HEK293 (cell line): ENCODE measurements around the gene ZBTB48.

Experiments
- GLIS1 ChIP-seq: fragments of 450-650 bp; formaldehyde crosslinking; IDR thresholded peaks from 2 replicates; pipeline ENCODE4 v1.5.1; 2016; ENCODE audit warnings: missing biosample characterization, missing genetic modification characterization
- HOXC10 ChIP-seq: sonication (generic); formaldehyde crosslinking; IDR thresholded peaks from 2 replicates; pipeline ENCODE4 v1.8.1; 2023; ENCODE audit warnings: mild to moderate bottlenecking, missing genetic modification reagents
- IKZF3 ChIP-seq: fragments of 450-650 bp; IDR thresholded peaks from 2 replicates; pipeline ENCODE4 v1.5.0; 2018; ENCODE audit warnings: missing biosample characterization, mild to moderate bottlenecking, missing genetic modification characterization, moderate library complexity
- OVOL3 ChIP-seq: fragments of 450-650 bp; formaldehyde crosslinking; IDR thresholded peaks from 2 replicates; pipeline ENCODE4 v1.5.1; 2016; ENCODE audit warnings: missing biosample characterization, missing genetic modification characterization
- PRDM6 ChIP-seq: fragments of 450-650 bp; formaldehyde crosslinking; IDR thresholded peaks from 2 replicates; pipeline ENCODE4 v1.5.1; 2017; ENCODE audit warnings: missing biosample characterization, missing genetic modification characterization
- REPIN1 ChIP-seq: fragments of 450-650 bp; formaldehyde crosslinking; IDR thresholded peaks from 2 replicates; pipeline ENCODE4 v1.5.1; 2017; ENCODE audit warnings: missing biosample characterization, missing genetic modification characterization, low read depth
- SP3 ChIP-seq: fragments of 450-650 bp; formaldehyde crosslinking; IDR thresholded peaks from 2 replicates; pipeline ENCODE4 v1.5.1; 2016; ENCODE audit warnings: missing biosample characterization, missing genetic modification characterization
- YY1 ChIP-seq: fragments of 450-650 bp; formaldehyde crosslinking; IDR thresholded peaks from 2 replicates; pipeline ENCODE4 v1.5.1; 2018; ENCODE audit warnings: missing biosample characterization, missing genetic modification characterization
- ZBTB48 ChIP-seq: fragments of 450-650 bp; formaldehyde crosslinking; IDR thresholded peaks from 2 replicates; pipeline ENCODE4 v1.5.1; 2016; ENCODE audit warnings: missing biosample characterization, missing genetic modification characterization
- ZBTB7A ChIP-seq: fragments of 450-650 bp; formaldehyde crosslinking; IDR thresholded peaks from 2 replicates; pipeline ENCODE4 v1.5.1; 2016; ENCODE audit warnings: low read depth, missing biosample characterization, missing genetic modification characterization
- ZNF112 ChIP-seq: fragments of 450-650 bp; formaldehyde crosslinking; IDR thresholded peaks from 2 replicates; pipeline ENCODE4 v1.5.0; 2017; ENCODE audit warnings: missing biosample characterization, missing genetic modification characterization
- ZNF148 ChIP-seq: fragments of 450-650 bp; formaldehyde crosslinking; IDR thresholded peaks from 2 replicates; pipeline ENCODE4 v1.5.0; 2017; ENCODE audit warnings: missing biosample characterization, missing genetic modification characterization, borderline replicate concordance
- ZNF174 ChIP-seq: fragments of 450-650 bp; formaldehyde crosslinking; IDR thresholded peaks from 2 replicates; pipeline ENCODE4 v1.5.0; 2017; ENCODE audit warnings: missing biosample characterization, mild to moderate bottlenecking, missing genetic modification characterization
- ZNF175 ChIP-seq: fragments of 450-650 bp; formaldehyde crosslinking; IDR thresholded peaks from 2 replicates; pipeline ENCODE4 v1.5.1; 2016; ENCODE audit warnings: missing biosample characterization, missing genetic modification characterization
- ZNF19 ChIP-seq: fragments of 450-650 bp; formaldehyde crosslinking; IDR thresholded peaks from 2 replicates; pipeline ENCODE4; 2016; ENCODE audit warnings: missing biosample characterization, missing genetic modification characterization, low read depth
- ZNF221 ChIP-seq: fragments of 450-650 bp; formaldehyde crosslinking; IDR thresholded peaks from 2 replicates; pipeline ENCODE4 v1.5.1; 2017; ENCODE audit warnings: missing biosample characterization, missing genetic modification characterization, borderline replicate concordance
- ZNF248 ChIP-seq: fragments of 450-650 bp; formaldehyde crosslinking; IDR thresholded peaks from 2 replicates; pipeline ENCODE4 v1.5.1; 2017; ENCODE audit warnings: missing biosample characterization, missing genetic modification characterization
- ZNF26 ChIP-seq: fragments of 450-650 bp; formaldehyde crosslinking; IDR thresholded peaks from 2 replicates; pipeline ENCODE4 v1.5.1; 2016; ENCODE audit warnings: missing biosample characterization, missing genetic modification characterization
- ZNF335 ChIP-seq: fragments of 450-650 bp; formaldehyde crosslinking; conservative IDR thresholded peaks from 2 replicates; pipeline ENCODE4 v1.5.1; 2016; ENCODE audit warnings: missing biosample characterization, missing genetic modification characterization
- ZNF391 ChIP-seq: fragments of 450-650 bp; formaldehyde crosslinking; IDR thresholded peaks from 2 replicates; pipeline ENCODE4 v1.5.1; 2016; ENCODE audit warnings: low read depth, missing biosample characterization, missing genetic modification characterization, borderline replicate concordance
- ZNF404 ChIP-seq: fragments of 450-650 bp; formaldehyde crosslinking; IDR thresholded peaks from 2 replicates; pipeline ENCODE4 v1.5.1; 2017; ENCODE audit warnings: missing biosample characterization, missing genetic modification characterization
- ZNF449 ChIP-seq: fragments of 450-650 bp; formaldehyde crosslinking; IDR thresholded peaks from 2 replicates; pipeline ENCODE4 v1.5.1; 2017; ENCODE audit warnings: missing biosample characterization, mild to moderate bottlenecking, missing genetic modification characterization, moderate library complexity
- ZNF473 ChIP-seq: fragments of 450-650 bp; formaldehyde crosslinking; IDR thresholded peaks from 2 replicates; pipeline ENCODE4 v1.5.1; 2017; ENCODE audit warnings: missing biosample characterization, missing genetic modification characterization
- ZNF48 ChIP-seq: fragments of 450-650 bp; formaldehyde crosslinking; IDR thresholded peaks from 2 replicates; pipeline ENCODE4 v1.5.1; 2016; ENCODE audit warnings: missing biosample characterization, missing genetic modification characterization
- ZNF548 ChIP-seq: fragments of 450-650 bp; formaldehyde crosslinking; IDR thresholded peaks from 2 replicates; pipeline ENCODE4 v1.5.1; 2016; ENCODE audit warnings: missing biosample characterization, missing genetic modification characterization
- ZNF555 ChIP-seq: fragments of 450-650 bp; formaldehyde crosslinking; conservative IDR thresholded peaks from 2 replicates; pipeline ENCODE4 v1.5.1; 2017; ENCODE audit warnings: missing biosample characterization, mild to moderate bottlenecking, missing genetic modification characterization, inconsistent platforms
- ZNF571 ChIP-seq: fragments of 450-650 bp; formaldehyde crosslinking; IDR thresholded peaks from 2 replicates; pipeline ENCODE4 v1.5.0; 2017; ENCODE audit warnings: missing biosample characterization, missing genetic modification characterization
- ZNF629 ChIP-seq: fragments of 450-650 bp; formaldehyde crosslinking; IDR thresholded peaks from 2 replicates; pipeline ENCODE4 v1.5.1; 2017; ENCODE audit warnings: missing biosample characterization, missing genetic modification characterization
- ZNF654 ChIP-seq: fragments of 450-650 bp; formaldehyde crosslinking; IDR thresholded peaks from 2 replicates; pipeline ENCODE4 v1.5.1; 2016; ENCODE audit warnings: low read depth, missing biosample characterization, missing genetic modification characterization
- ZNF692 ChIP-seq: fragments of 450-650 bp; formaldehyde crosslinking; IDR thresholded peaks from 2 replicates; pipeline ENCODE4 v1.5.1; 2016; ENCODE audit warnings: missing biosample characterization, missing genetic modification characterization
- ZNF776 ChIP-seq: fragments of 450-650 bp; formaldehyde crosslinking; IDR thresholded peaks from 2 replicates; pipeline ENCODE4 v1.5.0; 2017; ENCODE audit warnings: missing biosample characterization, missing genetic modification characterization, borderline replicate concordance
- ZSCAN16 ChIP-seq: fragments of 450-650 bp; formaldehyde crosslinking; IDR thresholded peaks from 2 replicates; pipeline ENCODE4 v1.5.1; 2016; ENCODE audit warnings: missing biosample characterization, missing genetic modification characterization
- ZSCAN23 ChIP-seq: fragments of 450-650 bp; formaldehyde crosslinking; IDR thresholded peaks from 2 replicates; pipeline ENCODE4 v1.5.1; 2016; ENCODE audit warnings: missing biosample characterization, missing genetic modification characterization

Gene ZBTB48

GRCh38 chr1:6601049-6601922, 21.5 kb downstream of the ZBTB48 start (continued):
- TF ChIP-seq ZNF692 (tag by site-specific recombination) (peak; percentile 46), ZBTB7A (tag by site-specific recombination) (no peak), YY1 (no peak), ZSCAN16 (tag by site-specific recombination) (no peak), ZNF404 (tag by site-specific recombination) (no peak), ZNF248 (tag by site-specific recombination) (no peak), HOXC10 (CRISPR knock-in tag) (no peak), ZNF473 (no peak), ZBTB48 (tag by site-specific recombination) (peak; percentile 76), ZNF654 (tag by site-specific recombination) (no peak), ZNF19 (tag by site-specific recombination) (no peak), ZNF335 (peak; percentile 59), ZNF548 (tag by site-specific recombination) (no peak), ZNF555 (no peak), ZNF148 (tag by site-specific recombination) (no peak), IKZF3 (tag by site-specific recombination) (no peak), ZNF776 (no peak), ZNF391 (tag by site-specific recombination) (no peak), ZNF175 (no peak), ZNF629 (0 out of 2 replicates have a peak, but pooled peaks have one; percentile 35), ZNF449 (tag by site-specific recombination) (no peak; the same call in 1 of the 2 replicates), REPIN1 (tag by site-specific recombination) (no peak), ZNF221 (no peak), PRDM6 (no peak), ZNF26 (tag by site-specific recombination) (no peak), ZNF571 (tag by site-specific recombination) (no peak), ZNF112 (tag by site-specific recombination) (no peak), ZNF48 (tag by site-specific recombination) (no peak), SP3 (tag by site-specific recombination) (peak; percentile 48; the same call in 1 of the 2 replicates), OVOL3 (tag by site-specific recombination) (no peak), ZSCAN23 (tag by site-specific recombination) (no peak), GLIS1 (tag by site-specific recombination) (peak; percentile 84), ZNF174 (no peak)
